HepG2 (cell line): ENCODE data around the gene HOXD3. TPM values are rescaled to one million over a fixed set of nuclear protein-coding genes. Genes with fewer than 3 reads are reported as not detected.
A peak's percentile ranks its signal among the peaks of the same experiment; 100 is the strongest.

Source experiments
- AKAP8 ChIP-seq: sonication (generic); formaldehyde crosslinking; IDR thresholded peaks from 2 replicates; pipeline ENCODE4 v1.5.1; 2020; ENCODE audit warnings: mild to moderate bottlenecking, missing genetic modification reagents
- ARID3A ChIP-seq: IDR thresholded peaks from 2 replicates; pipeline ENCODE4 v1.6.1; 2012; ENCODE audit warnings: low read depth, low read length, improper control_type of control experiment
- ATF2 ChIP-seq: sonication (generic); formaldehyde crosslinking; IDR thresholded peaks from 2 replicates; pipeline ENCODE4 v1.4.0; 2020; ENCODE audit warnings: missing genetic modification reagents
- ELF1 ChIP-seq: sonication (generic); formaldehyde crosslinking; IDR thresholded peaks from 2 replicates; pipeline ENCODE4 v1.4.0; 2020; ENCODE audit warnings: missing genetic modification reagents
- MATR3 ChIP-seq: sonication (generic); formaldehyde crosslinking; IDR thresholded peaks from 2 replicates; pipeline ENCODE4 v1.4.0; 2020; ENCODE audit warnings: missing genetic modification reagents
- MED8 ChIP-seq: sonication (generic); formaldehyde crosslinking; IDR thresholded peaks from 2 replicates; pipeline ENCODE4 v1.8.1; 2023; ENCODE audit warnings: mild to moderate bottlenecking, missing genetic modification reagents; ENCODE audit not compliant: insufficient replicate concordance
- NR1H2 ChIP-seq: sonication (generic); formaldehyde crosslinking; IDR thresholded peaks from 2 replicates; pipeline ENCODE4 v1.8.1; 2022; ENCODE audit warnings: low read depth, missing genetic modification reagents, borderline replicate concordance
- PHF8 ChIP-seq: sonication (generic); formaldehyde crosslinking; IDR thresholded peaks from 2 replicates; pipeline ENCODE4 v1.5.0; 2020; ENCODE audit warnings: missing genetic modification reagents
- STAT5B ChIP-seq: sonication (generic); formaldehyde crosslinking; IDR thresholded peaks from 2 replicates; pipeline ENCODE4 v1.4.0; 2020; ENCODE audit warnings: missing genetic modification reagents
- SYNCRIP ChIP-seq: fragments of 200-400 bp; formaldehyde crosslinking; IDR thresholded peaks from 2 replicates; pipeline ENCODE4 v1.6.1; 2018; ENCODE audit warnings: mild to moderate bottlenecking, low read depth, low read length; ENCODE audit not compliant: insufficient read depth
- TEAD3 ChIP-seq: optimal IDR thresholded peaks from 2 replicates; pipeline ENCODE3; 2016; ENCODE audit warnings: borderline replicate concordance
- THAP11 ChIP-seq: IDR thresholded peaks from 2 replicates; pipeline ENCODE4 v1.6.1; 2016; ENCODE audit warnings: missing biosample characterization, missing genetic modification reagents
- THYN1 ChIP-seq: sonication (generic); formaldehyde crosslinking; IDR thresholded peaks from 2 replicates; pipeline ENCODE4 v1.8.1; 2023; ENCODE audit warnings: low read depth, mild to moderate bottlenecking, moderate library complexity, missing genetic modification reagents, borderline replicate concordance
- TOPORS ChIP-seq: sonication (generic); formaldehyde crosslinking; IDR thresholded peaks from 2 replicates; pipeline ENCODE4 v1.8.0; 2023; ENCODE audit warnings: mild to moderate bottlenecking, missing genetic modification reagents
- ZBTB14 ChIP-seq: sonication (generic); formaldehyde crosslinking; IDR thresholded peaks from 2 replicates; pipeline ENCODE4 v1.4.0; 2020; ENCODE audit warnings: missing genetic modification reagents
- ZBTB39 ChIP-seq: sonication (generic); formaldehyde crosslinking; IDR thresholded peaks from 2 replicates; pipeline ENCODE4 v1.5.0; 2020; ENCODE audit warnings: missing genetic modification reagents
- ZFAT ChIP-seq: sonication (generic); formaldehyde crosslinking; conservative IDR thresholded peaks from 2 replicates; pipeline ENCODE4 v1.8.1; 2023; ENCODE audit warnings: missing genetic modification reagents, inconsistent platforms
- ZKSCAN1 ChIP-seq: fragments of 150-350 bp; IDR thresholded peaks from 2 replicates; pipeline ENCODE4 v1.6.1; 2014; ENCODE audit warnings: low read length
- ZNF234 ChIP-seq: sonication (generic); formaldehyde crosslinking; conservative IDR thresholded peaks from 2 replicates; pipeline ENCODE4 v1.5.1; 2020; ENCODE audit warnings: mild to moderate bottlenecking, missing genetic modification reagents
- ZNF580 ChIP-seq: IDR thresholded peaks from 2 replicates; pipeline ENCODE4 v1.6.1; 2016; ENCODE audit warnings: low read depth, borderline replicate concordance
- ZNF737 ChIP-seq: sonication (generic); formaldehyde crosslinking; IDR thresholded peaks from 2 replicates; pipeline ENCODE4 v1.5.0; 2020; ENCODE audit warnings: missing genetic modification reagents, mild to moderate bottlenecking, borderline replicate concordance
- ZNF784 ChIP-seq: sonication (generic); formaldehyde crosslinking; IDR thresholded peaks from 2 replicates; pipeline ENCODE4 v1.5.1; 2020; ENCODE audit warnings: missing genetic modification reagents, mild to moderate bottlenecking, borderline replicate concordance
- ZNF792 ChIP-seq: IDR thresholded peaks from 2 replicates; pipeline ENCODE4 v1.6.1; 2016
- ZSCAN12 ChIP-seq: sonication (generic); formaldehyde crosslinking; IDR thresholded peaks from 2 replicates; pipeline ENCODE4 v1.9.0; 2021; ENCODE audit warnings: mild to moderate bottlenecking, missing genetic modification reagents
- polyA plus RNA-seq, 8 experiments: library from polyadenylated mRNA; depleted of rRNA in 3 of 8; stranded (reverse) in 7 of 8; unstranded in 1 of 8; fragments of >200 nt; fragmentation: Illumina TruSeq in 4 of 8; extraction: Trizol in 4 of 8; gene quantifications; 2 replicates each; pipeline versions ENCODE4 v1.2.1 to v1.2.3, GENCODE V29; 2011 to 2016; ENCODE audit warnings: low read depth in 4 of 8, missing spikeins in 1 of 8, mixed read lengths in 1 of 8; ENCODE audit not compliant: insufficient read depth in 1 of 8
- total RNA-seq, 5 experiments: library from RNA; depleted of rRNA; stranded (reverse); fragments of >200 nt; fragmentation: Illumina TruSeq; extraction: Trizol; gene quantifications; 2 replicates each; pipeline ENCODE4 v1.2.3, GENCODE V29; 2016; ENCODE audit warnings: low read depth in 1 of 5

Gene HOXD3
- total and polyA plus RNA-seq, 2 of the 13 experiments (the other 11 are each of a cell fraction or from before 2014, with no cell fraction given): 0.05 to 0.09 TPM

GRCh38 chr2:176172895-176173566 lies 15.9 kb downstream of the HOXD3 start (continued):
- TF ChIP-seq ZNF580 (no peak), MED8 (no peak), PHF8 (CRISPR knock-in tag) (no peak), THAP11 (CRISPR knock-in tag) (no peak), ZKSCAN1 (no peak), ZNF234 (CRISPR knock-in tag) (no peak), ZNF792 (CRISPR knock-in tag) (no peak), ARID3A (no peak), AKAP8 (CRISPR knock-in tag) (no peak), ZBTB14 (CRISPR knock-in tag) (no peak), SYNCRIP (no peak), ZFAT (CRISPR knock-in tag) (no peak), MATR3 (CRISPR knock-in tag) (no peak), ZBTB39 (CRISPR knock-in tag) (no peak), ZNF784 (CRISPR knock-in tag) (no peak), ZSCAN12 (CRISPR knock-in tag) (no peak), TEAD3 (no peak), TOPORS (CRISPR knock-in tag) (no peak), NR1H2 (CRISPR knock-in tag) (no peak), ELF1 (CRISPR knock-in tag) (peak; percentile 22; the same call in 1 of the 2 replicates), STAT5B (CRISPR knock-in tag) (no peak), ATF2 (peak; percentile 18; the same call in 1 of the 2 replicates), ZNF737 (CRISPR knock-in tag) (no peak), THYN1 (no peak)
